Neural cell (in vitro differentiated cells): ENCODE measurements around the gene FRK.

ENCODE experiments used
- CTCF ChIP-seq: fragments of 450-650 bp; IDR thresholded peaks from 2 replicates; pipeline ENCODE4 v1.5.1; 2014; ENCODE audit warnings: antibody characterized with exemption, mild to moderate bottlenecking, moderate library complexity; ENCODE audit not compliant: poor library complexity, severe bottlenecking
- EZH2 ChIP-seq: fragments of 200-600, 300-800 bp; shearing (Covaris generic), sonication (generic); IDR thresholded peaks from 2 replicates; pipeline ENCODE4 v1.6.1; 2014; ENCODE audit warnings: antibody characterized with exemption, low read length, borderline replicate concordance, mild to moderate bottlenecking; ENCODE audit not compliant: insufficient read depth, poor library complexity, severe bottlenecking
- MXI1 ChIP-seq: fragments of 450-650 bp; conservative IDR thresholded peaks from 2 replicates; pipeline ENCODE4 v1.6.1; 2014; ENCODE audit warnings: antibody characterized with exemption, mild to moderate bottlenecking; ENCODE audit not compliant: poor library complexity, severe bottlenecking
- POLR2AphosphoS5 ChIP-seq: IDR thresholded peaks from 2 replicates; pipeline ENCODE4 v1.6.1; 2012
- RAD21 ChIP-seq: fragments of 450-650 bp; conservative IDR thresholded peaks from 2 replicates; pipeline ENCODE4 v1.6.1; 2014; ENCODE audit warnings: antibody characterized with exemption, mild to moderate bottlenecking, moderate library complexity
- REST ChIP-seq: IDR thresholded peaks from 2 replicates; pipeline ENCODE4 v1.6.1; 2012; ENCODE audit warnings: borderline replicate concordance
- SMC3 ChIP-seq: fragments of 450-650 bp; conservative IDR thresholded peaks from 2 replicates; pipeline ENCODE4 v1.6.1; 2014; ENCODE audit warnings: antibody characterized with exemption, mild to moderate bottlenecking, moderate library complexity; ENCODE audit not compliant: poor library complexity
- TAF1 ChIP-seq: IDR thresholded peaks from 2 replicates; pipeline ENCODE4 v1.6.1; 2012; ENCODE audit warnings: low read depth

GRCh38 chr6:115882174-115882573 is 178.5 kb downstream of the FRK start:
- TF ChIP-seq TAF1 (no peak), CTCF (no peak), POLR2AphosphoS5 (no peak), EZH2 (no peak), MXI1 (no peak), RAD21 (no peak), SMC3 (no peak), REST (no peak)
